22Rv1 (cell line): ENCODE results near the gene PIPOX.

Experiments
- H3K27ac ChIP-seq: fragments of 450-650 bp; 2 replicates; pipeline ENCODE4 v1.5.1; 2017
- CTCF ChIP-seq: fragments of 450-650 bp; IDR thresholded peaks from 2 replicates; pipeline ENCODE4 v1.5.1; 2017; ENCODE audit warnings: mild to moderate bottlenecking
- ZFX ChIP-seq: fragments of 450-650 bp; IDR thresholded peaks from 2 replicates; pipeline ENCODE4 v1.6.1; 2017; ENCODE audit warnings: antibody characterized with exemption, borderline replicate concordance

Gene PIPOX

GRCh38 chr17:29020576-29020975 lies 22.4 kb upstream of the PIPOX start:
- no peak overlapping the region for H3K27ac ChIP-seq
- TF ChIP-seq CTCF = no peak
- TF ChIP-seq ZFX = no peak

- TF ChIP-seq CTCF (no peak), ZFX (no peak)
- H3K27ac ChIP-seq = no peak overlapping the region
These were observed 21.7 kb upstream of the PIPOX start for GRCh38 chr17:29021226-29021625.

GRCh38 chr17:29022074-29022473 lies 20.9 kb upstream of the PIPOX start:
- H3K27ac ChIP-seq = no peak overlapping the region
- TF ChIP-seq ZFX = no peak
- TF ChIP-seq CTCF = no peak

- TF ChIP-seq ZFX (no peak), CTCF (no peak)
- H3K27ac ChIP-seq = no peak overlapping the region
These were observed 18.5 kb upstream of the PIPOX start for GRCh38 chr17:29024316-29024952.

GRCh38 chr17:29031488-29031887 lies 11.5 kb upstream of the PIPOX start:
- TF ChIP-seq CTCF (no peak), ZFX (no peak)
- H3K27ac ChIP-seq = no peak overlapping the region

- H3K27ac ChIP-seq = no peak overlapping the region
- TF ChIP-seq CTCF (no peak), ZFX (no peak)
These were observed 10.7 kb upstream of the PIPOX start for GRCh38 chr17:29032013-29032856.

- TF ChIP-seq CTCF (no peak), ZFX (no peak)
- no peak overlapping the region for H3K27ac ChIP-seq
These were observed 10.1 kb upstream of the PIPOX start for GRCh38 chr17:29032857-29033197.
